Measurements from ENCODE around the gene SLCO2B1. TPM values are rescaled to one million over a fixed set of nuclear protein-coding genes. Genes with fewer than 3 reads are reported as not detected.

Gene SLCO2B1
- total and polyA plus RNA-seq, 4 donors = 52.7 to 184 (median 135) TPM

GRCh38 chr11:75249704-75250103 lies 98.8 kb downstream of the SLCO2B1 start:
- no peak for DNase-seq (ENCODE audit: low spot score)
- H3K9me3 ChIP-seq (ENCODE audit: control insufficient read depth in 4 of 4, low read length in 3 of 4) = peaks cover 0 to 5% (median 0%) of the 10 kb centered on the region in 4 donors
- H3K27ac ChIP-seq (ENCODE audit: low read depth in 1 of 2, low read length in 2 of 2) = no peak overlapping the region
- H3K27me3 ChIP-seq (ENCODE audit: control insufficient read depth in 4 of 4, insufficient read depth in 4 of 4, low read length in 3 of 4) = peaks cover 0 to 2% (median 0%) of the 10 kb centered on the region in 4 donors
- no peak for TF ChIP-seq ZBTB33 (IDR thresholded peaks at IDR 0.05)
- TF ChIP-seq JUND (IDR thresholded peaks at IDR 0.05) = no peak
- no peak for TF ChIP-seq FOXA1 (IDR thresholded peaks at IDR 0.05)
- TF ChIP-seq HNF4G (IDR thresholded peaks at IDR 0.05) = no peak
- TF ChIP-seq TAF1 (conservative IDR thresholded peaks at IDR 0.05) = no peak
- no peak for TF ChIP-seq ATF3 (IDR thresholded peaks at IDR 0.05)
- no peak for TF ChIP-seq EGR1 (IDR thresholded peaks at IDR 0.05; ENCODE audit: low read depth in 2 of 2)
- TF ChIP-seq GABPA (IDR thresholded peaks at IDR 0.05 in 1 of 2, conservative IDR thresholded peaks at IDR 0.05 in 1 of 2) = no peak
- TF ChIP-seq HNF4A (conservative IDR thresholded peaks at IDR 0.05) = no peak
- TF ChIP-seq YY1 (IDR thresholded peaks at IDR 0.05) = no peak
- TF ChIP-seq MAX (IDR thresholded peaks at IDR 0.05) = no peak
- TF ChIP-seq REST (IDR thresholded peaks at IDR 0.05) = no peak
- no peak for TF ChIP-seq RXRA (IDR thresholded peaks at IDR 0.05)
- no peak for TF ChIP-seq NR2F2 (IDR thresholded peaks at IDR 0.05)
- TF ChIP-seq FOXA2 (IDR thresholded peaks at IDR 0.05) = no peak
- no peaks in the 10 kb centered on the region for H3K36me3 ChIP-seq (ENCODE audit: control insufficient read depth in 4 of 4, insufficient read depth in 3 of 4, low read depth in 1 of 4, low read length in 3 of 4)
- 50% methylated on average over 3 of the region's 3 CpGs for WGBS
- H3K4me1 ChIP-seq (ENCODE audit: control insufficient read depth in 4 of 4, insufficient read depth in 4 of 4, low read length in 3 of 4) = peaks cover 0 to 5% (median 2%) of the 10 kb centered on the region in 4 donors
- H3K9ac ChIP-seq (ENCODE audit: low read depth in 1 of 2, low read length in 2 of 2) = no peak overlapping the region
- H3K4me3 ChIP-seq (ENCODE audit: low read depth in 1 of 3, low read length in 3 of 3) = no peak overlapping the region

GRCh38 chr11:75254326-75254725 lies 103.4 kb downstream of the SLCO2B1 start:
- Histone ChIP-seq H3K9me3 (ENCODE audit: control insufficient read depth in 4 of 4, low read length in 3 of 4) (peaks cover 0 to 5% (median 0%) of the 10 kb centered on the region in 4 donors), H3K9ac (ENCODE audit: low read depth in 1 of 2, low read length in 2 of 2) (no peak overlapping the region), H3K4me3 (ENCODE audit: low read depth in 1 of 3, low read length in 3 of 3) (no peak overlapping the region), H3K36me3 (ENCODE audit: control insufficient read depth in 4 of 4, insufficient read depth in 3 of 4, low read depth in 1 of 4, low read length in 3 of 4) (no peaks in the 10 kb centered on the region), H3K27me3 (ENCODE audit: control insufficient read depth in 4 of 4, insufficient read depth in 4 of 4, low read length in 3 of 4) (no peaks in the 10 kb centered on the region), H3K27ac (ENCODE audit: low read depth in 1 of 2, low read length in 2 of 2) (no peak overlapping the region), H3K4me1 (ENCODE audit: control insufficient read depth in 4 of 4, insufficient read depth in 4 of 4, low read length in 3 of 4) (no peaks in the 10 kb centered on the region)
- TF ChIP-seq TAF1 (conservative IDR thresholded peaks at IDR 0.05) = no peak
- no peak for TF ChIP-seq RAD21 (IDR thresholded peaks at IDR 0.05)
- TF ChIP-seq ZBTB33 (IDR thresholded peaks at IDR 0.05) = no peak
- no peak for TF ChIP-seq SP1 (IDR thresholded peaks at IDR 0.05)
- TF ChIP-seq RXRA (IDR thresholded peaks at IDR 0.05) = no peak
- no peak for TF ChIP-seq NR2F2 (IDR thresholded peaks at IDR 0.05)
- TF ChIP-seq REST (IDR thresholded peaks at IDR 0.05) = no peak
- no peak for TF ChIP-seq FOXA1 (IDR thresholded peaks at IDR 0.05)
- no peak for TF ChIP-seq GABPA (IDR thresholded peaks at IDR 0.05 in 1 of 2, conservative IDR thresholded peaks at IDR 0.05 in 1 of 2)
- TF ChIP-seq FOXA2 (IDR thresholded peaks at IDR 0.05) = no peak
- TF ChIP-seq MAX (IDR thresholded peaks at IDR 0.05) = no peak
- no peak for TF ChIP-seq EGR1 (IDR thresholded peaks at IDR 0.05; ENCODE audit: low read depth in 2 of 2)
- TF ChIP-seq ATF3 (IDR thresholded peaks at IDR 0.05) = no peak
- no peak for DNase-seq (ENCODE audit: low spot score)

Data from liver (tissue), 9 donors.